HUES64 (cell line): ENCODE measurements around the gene LAT.
"Not testable (repeated sequence)": the region's sequence is repeated elsewhere in the genome, so short reads cannot be mapped to it uniquely, and the experiment has no call there.

Source experiments
- H3K27ac ChIP-seq: 2 replicates; pipeline ENCODE4 v1.7.0; 2013; ENCODE audit warnings: low read depth, low read length, inconsistent platforms
- H3K27me3 ChIP-seq: 2 replicates; pipeline ENCODE4 v1.6.1; 2013; ENCODE audit warnings: mild to moderate bottlenecking, low read length; ENCODE audit not compliant: insufficient read depth
- H3K36me3 ChIP-seq: 2 replicates; pipeline ENCODE4 v1.6.1; 2013; ENCODE audit warnings: mild to moderate bottlenecking, low read length; ENCODE audit not compliant: insufficient read depth
- H3K4me1 ChIP-seq: 2 replicates; pipeline ENCODE4 v1.6.1; 2013; ENCODE audit warnings: mild to moderate bottlenecking, low read length, moderate library complexity; ENCODE audit not compliant: insufficient read depth
- H3K4me3 ChIP-seq: 2 replicates; pipeline ENCODE4 v1.5.1; 2013; ENCODE audit warnings: mild to moderate bottlenecking, low read length, moderate library complexity
- H3K9ac ChIP-seq: 2 replicates; pipeline ENCODE4 v1.6.1; 2013; ENCODE audit warnings: mild to moderate bottlenecking, low read depth, low read length
- H3K9me3 ChIP-seq: 2 replicates; pipeline ENCODE4 v1.6.1; 2013; ENCODE audit warnings: low read depth, low read length; ENCODE audit not compliant: insufficient read depth
- WGBS: fragments of 150-250, 120-280 bp; methylation state at CpG from one replicate; pipeline ENCODE4 v1.1.7; 2013; ENCODE audit warnings: missing lambda C conversion rate; 5-methylcytosine and 5-hydroxymethylcytosine counted together

Gene LAT

DNA sequence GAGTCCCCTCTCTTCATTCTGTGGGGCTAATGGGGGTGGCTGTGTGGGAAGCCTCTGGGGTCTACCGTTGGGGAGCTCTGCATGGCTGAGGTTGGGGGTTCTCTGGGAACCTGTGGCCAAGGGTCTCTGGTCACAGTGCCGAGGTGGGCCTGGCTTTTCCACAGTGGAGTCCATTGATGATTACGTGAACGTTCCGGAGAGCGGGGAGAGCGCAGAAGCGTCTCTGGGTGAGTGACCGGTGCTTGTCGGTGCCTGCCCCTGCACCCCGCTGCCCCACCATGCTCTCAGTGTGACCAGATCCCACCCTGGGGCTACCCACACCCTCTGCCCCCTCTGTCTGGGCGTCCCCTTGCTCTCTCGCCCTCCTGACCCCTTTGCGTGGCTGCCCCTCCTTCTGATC is 4.5 kb downstream of the LAT start:
- Histone ChIP-seq H3K9me3 (no peaks in the 10 kb centered on the region), H3K9ac (no peak overlapping the region), H3K4me1 (no peaks in the 10 kb centered on the region), H3K36me3 (peaks cover 5% of the 10 kb centered on the region), H3K27me3 (no peaks in the 10 kb centered on the region), H3K4me3 (no peak overlapping the region), H3K27ac (no peak overlapping the region)
- 95% methylated on average over 14 of the region's 14 CpGs for WGBS

GRCh38 chr16:28990375-28991040 is 5.7 kb downstream of the LAT start:
- H3K36me3 ChIP-seq, result peaks cover 5% of the 10 kb centered on the region
- no peaks in the 10 kb centered on the region for H3K4me1 ChIP-seq
- H3K27ac ChIP-seq, result no peak overlapping the region
- H3K9ac ChIP-seq, result no peak overlapping the region
- 95% methylated on average over 11 of the region's 11 CpGs for WGBS
- no peaks in the 10 kb centered on the region for H3K9me3 ChIP-seq
- H3K27me3 ChIP-seq, result no peaks in the 10 kb centered on the region
- no peak overlapping the region for H3K4me3 ChIP-seq

DNA sequence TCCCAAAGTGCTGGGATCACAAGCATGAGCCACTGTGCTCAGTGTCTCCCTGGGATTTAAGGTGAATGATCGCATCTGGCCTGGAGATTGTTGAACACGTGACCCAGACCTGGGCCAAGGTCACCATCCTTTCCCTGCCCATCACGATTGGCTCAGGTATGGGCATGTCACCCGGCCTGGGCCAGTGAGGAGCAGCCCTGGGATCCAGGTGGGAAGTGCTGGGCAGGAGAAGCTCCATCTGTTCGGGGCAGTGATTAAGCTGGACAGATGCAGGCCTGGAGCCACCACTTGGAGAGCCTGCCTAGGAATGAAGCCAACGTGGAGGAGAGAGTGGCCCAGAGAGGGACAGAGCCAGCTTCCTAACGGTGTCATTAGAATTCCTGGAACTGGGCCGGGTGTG is 6.8 kb downstream of the LAT start:
- Histone ChIP-seq H3K36me3 (peaks cover 5% of the 10 kb centered on the region), H3K9me3 (no peaks in the 10 kb centered on the region), H3K27ac (no peak overlapping the region), H3K9ac (no peak overlapping the region), H3K27me3 (no peaks in the 10 kb centered on the region), H3K4me1 (no peaks in the 10 kb centered on the region), H3K4me3 (no peak overlapping the region)
- 91% methylated on average over 8 of the region's 8 CpGs for WGBS

- H3K27me3 ChIP-seq, result no peaks in the 10 kb centered on the region
- H3K4me3 ChIP-seq, result no peak overlapping the region
- no peaks in the 10 kb centered on the region for H3K9me3 ChIP-seq
- H3K4me1 ChIP-seq, result no peaks in the 10 kb centered on the region
- H3K27ac ChIP-seq, result no peak overlapping the region
- 95% methylated on average over 10 of the region's 10 CpGs for WGBS
- H3K9ac ChIP-seq, result no peak overlapping the region
- 0 out of 2 replicates have a peak, but pooled peaks cover under 1% of the 10 kb centered on the region for H3K36me3 ChIP-seq
These were observed 7.6 kb downstream of the LAT start for GRCh38 chr16:28992496-28992895.

DNA sequence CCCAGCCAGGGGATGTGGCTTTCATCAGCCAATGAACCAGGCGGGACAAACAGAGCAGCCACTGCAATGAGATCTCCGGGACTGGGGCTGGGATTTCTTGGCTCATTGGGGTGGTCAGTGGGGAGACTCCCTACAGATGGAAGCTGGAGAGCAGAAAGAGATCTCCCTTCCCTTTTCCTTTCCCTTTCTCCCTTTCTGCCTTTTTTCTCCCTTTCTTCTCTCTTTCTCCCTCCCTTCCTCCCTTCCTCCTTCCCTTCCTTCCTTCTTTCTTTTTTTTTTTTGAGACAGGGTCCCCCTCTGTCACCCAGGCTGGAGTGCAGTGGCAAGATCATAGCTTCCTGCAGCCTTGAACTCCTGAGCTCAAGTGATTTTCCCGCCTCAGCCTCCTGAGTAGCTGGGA is 14.0 kb downstream of the LAT start:
- Histone ChIP-seq H3K27ac (no peak overlapping the region), H3K27me3 (no peaks in the 10 kb centered on the region), H3K9ac (no peak overlapping the region), H3K9me3 (no peaks in the 10 kb centered on the region), H3K4me1 (no peaks in the 10 kb centered on the region), H3K4me3 (no peak overlapping the region), H3K36me3 (no peaks in the 10 kb centered on the region)
- 85% methylated on average over 3 of the region's 3 CpGs for WGBS

DNA sequence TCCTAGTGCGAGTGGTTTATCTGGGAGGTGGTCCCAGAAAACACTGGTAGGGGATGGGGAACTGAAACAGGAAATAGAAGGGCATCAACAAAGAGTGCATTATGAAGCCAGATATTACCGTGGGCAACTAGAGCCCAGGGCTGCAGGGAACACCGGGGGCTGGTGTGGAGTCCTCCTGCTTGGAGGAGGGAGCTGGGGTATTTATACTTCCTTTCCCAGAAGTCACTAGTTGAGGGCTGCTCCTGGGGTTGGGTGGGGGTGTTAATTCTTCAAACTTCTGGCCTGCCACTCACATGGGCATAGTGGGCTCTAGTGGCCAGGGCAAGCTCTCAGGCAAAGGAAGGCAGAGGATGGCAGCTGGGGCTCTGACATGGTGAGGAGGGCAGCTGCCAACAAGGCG is 14.7 kb downstream of the LAT start:
- Histone ChIP-seq H3K4me1 (no peaks in the 10 kb centered on the region), H3K9ac (no peak overlapping the region), H3K9me3 (no peaks in the 10 kb centered on the region), H3K36me3 (no peaks in the 10 kb centered on the region), H3K4me3 (no peak overlapping the region), H3K27ac (no peak overlapping the region), H3K27me3 (no peaks in the 10 kb centered on the region)
- 73% methylated on average over 4 of the region's 4 CpGs for WGBS

DNA sequence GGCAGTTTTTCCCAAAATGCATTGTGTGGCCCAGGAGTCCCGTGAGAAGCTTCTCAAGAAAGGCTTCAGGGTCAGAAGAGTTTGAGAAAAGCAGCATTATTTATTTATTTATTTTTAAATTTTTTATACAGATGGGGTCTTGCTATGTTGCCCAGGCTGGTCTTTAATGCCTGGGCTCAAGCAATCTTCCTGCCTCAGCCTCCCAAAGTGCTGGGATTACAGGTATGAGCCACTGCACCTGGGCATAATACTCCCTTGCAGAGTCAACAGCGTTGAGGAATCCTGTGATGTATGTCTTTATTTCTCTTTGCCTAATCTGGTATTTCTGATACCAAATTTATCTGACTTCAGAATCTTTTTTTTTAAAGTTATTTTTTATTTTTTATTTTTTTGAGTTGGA is 15.2 kb downstream of the LAT start:
- Histone ChIP-seq H3K4me1 (no peaks in the 10 kb centered on the region), H3K9ac (no peak overlapping the region), H3K9me3 (no peaks in the 10 kb centered on the region), H3K27me3 (no peaks in the 10 kb centered on the region), H3K27ac (no peak overlapping the region), H3K4me3 (no peak overlapping the region), H3K36me3 (no peaks in the 10 kb centered on the region)
- WGBS, result 83% methylated on average over 2 of the region's 2 CpGs

- not testable (repeated sequence) for H3K9me3 ChIP-seq, H3K4me3 ChIP-seq, H3K27ac ChIP-seq, H3K9ac ChIP-seq, H3K4me1 ChIP-seq, H3K27me3 ChIP-seq, H3K36me3 ChIP-seq
- WGBS, result 81% methylated on average over 9 of the region's 9 CpGs
These were observed 19.8 kb downstream of the LAT start for GRCh38 chr16:29004496-29005139.

DNA sequence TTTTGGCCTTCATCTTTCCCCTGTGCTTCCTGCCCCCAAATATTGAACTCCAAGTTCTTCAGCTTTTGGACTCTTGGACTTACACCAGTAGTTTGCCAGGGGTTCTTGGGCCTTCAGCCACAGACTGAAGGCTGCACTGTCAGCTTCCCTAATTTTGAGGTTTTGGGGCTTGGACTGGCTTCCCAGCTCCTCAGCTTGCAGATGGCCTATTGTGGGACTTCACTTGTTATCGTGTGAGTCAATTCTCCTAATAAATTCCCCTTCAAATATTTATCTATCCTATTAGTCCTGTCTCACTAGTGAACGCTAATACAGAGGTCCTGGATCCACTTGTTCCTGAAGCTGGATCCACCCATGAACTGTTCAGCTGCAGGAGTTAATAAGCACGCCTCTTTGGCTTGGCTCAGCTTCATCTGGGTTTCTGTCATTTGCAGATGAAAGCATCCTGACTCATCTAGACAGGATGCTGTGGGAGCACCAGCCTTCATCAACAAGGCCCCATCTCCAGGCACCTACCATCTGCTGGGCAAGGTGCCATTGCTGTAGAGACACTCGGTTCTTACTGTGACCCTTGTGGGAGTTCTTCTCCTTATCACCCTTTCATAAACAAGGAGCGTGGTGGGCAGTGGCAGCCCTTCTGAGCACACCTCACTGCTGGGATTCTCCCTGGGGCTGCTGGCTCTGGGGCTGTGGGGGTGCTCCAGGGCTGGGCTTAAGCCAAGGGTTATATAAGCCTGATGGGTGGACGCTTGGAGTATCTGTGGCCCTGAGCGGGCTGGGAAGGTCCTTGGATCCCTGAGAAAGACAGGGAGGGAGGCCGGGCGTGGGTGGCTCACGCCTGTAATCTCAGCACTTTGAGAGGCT is 23.1 kb downstream of the LAT start:
- H3K4me3 ChIP-seq, result no peak overlapping the region
- no peak overlapping the region for H3K9ac ChIP-seq
- no peaks in the 10 kb centered on the region for H3K4me1 ChIP-seq
- H3K27me3 ChIP-seq, result no peaks in the 10 kb centered on the region
- H3K9me3 ChIP-seq, result no peaks in the 10 kb centered on the region
- no peaks in the 10 kb centered on the region for H3K36me3 ChIP-seq
- no peak overlapping the region for H3K27ac ChIP-seq
- 90% methylated on average over 10 of the region's 10 CpGs for WGBS

- Histone ChIP-seq H3K36me3 (no peaks in the 10 kb centered on the region), H3K4me3 (no peak overlapping the region), H3K27me3 (no peaks in the 10 kb centered on the region), H3K27ac (no peak overlapping the region), H3K9me3 (no peaks in the 10 kb centered on the region), H3K4me1 (no peaks in the 10 kb centered on the region), H3K9ac (no peak overlapping the region)
- 92% methylated on average over 14 of the region's 14 CpGs for WGBS
These were observed 24.4 kb downstream of the LAT start for GRCh38 chr16:29009050-29009837.

DNA sequence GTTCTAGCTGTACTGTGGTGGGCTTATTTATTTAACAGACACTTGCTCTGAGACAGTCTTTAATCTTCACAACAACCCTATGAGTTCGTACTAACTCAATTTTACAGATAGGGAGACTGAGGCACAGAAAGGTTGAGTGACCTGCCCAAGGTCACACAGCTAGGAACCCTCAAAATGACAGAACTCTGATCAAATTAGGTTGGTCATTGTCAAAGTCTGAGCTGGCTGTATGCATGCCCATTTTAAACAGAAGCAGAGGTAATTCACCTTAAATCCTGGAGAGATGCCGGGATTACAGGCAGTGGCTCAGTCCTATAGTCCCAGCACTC is 24.9 kb downstream of the LAT start:
- Histone ChIP-seq H3K4me1 (no peaks in the 10 kb centered on the region), H3K9ac (no peak overlapping the region), H3K4me3 (no peak overlapping the region), H3K27ac (no peak overlapping the region), H3K9me3 (no peaks in the 10 kb centered on the region), H3K27me3 (no peaks in the 10 kb centered on the region), H3K36me3 (no peaks in the 10 kb centered on the region)
- WGBS, result 92% methylated on average over 2 of the region's 2 CpGs
